H1 (cell line): ENCODE measurements around the gene PCBP1. TPM values are rescaled to one million over a fixed set of nuclear protein-coding genes. Genes with fewer than 3 reads are reported as not detected.

ENCODE experiments used
- CHD1 ChIP-seq: IDR thresholded peaks from 2 replicates; pipeline ENCODE4 v1.6.1; 2012; ENCODE audit warnings: low read depth, low read length, improper control_type of control experiment
- JUND ChIP-seq: IDR thresholded peaks from 2 replicates; pipeline ENCODE4 v1.6.1; 2011; ENCODE audit warnings: mild to moderate bottlenecking, improper control_type of control experiment, low read length
- NRF1 ChIP-seq: IDR thresholded peaks from 2 replicates; pipeline ENCODE4 v1.6.1; 2011; ENCODE audit warnings: mild to moderate bottlenecking, low read depth, low read length, improper control_type of control experiment
- POU5F1 ChIP-seq: IDR thresholded peaks from 2 replicates; pipeline ENCODE4 v1.6.1; 2011; ENCODE audit warnings: low read depth, mild to moderate bottlenecking, low read length, moderate library complexity
- SP2 ChIP-seq: IDR thresholded peaks from 2 replicates; pipeline ENCODE4 v1.6.1; 2012; ENCODE audit warnings: mild to moderate bottlenecking, low read length, inconsistent platforms
- SRF ChIP-seq: IDR thresholded peaks from 2 replicates; pipeline ENCODE4 v1.6.1; 2011; ENCODE audit warnings: mild to moderate bottlenecking, low read depth, low read length, moderate library complexity
- polyA plus RNA-seq, 7 experiments: library from polyadenylated mRNA; depleted of rRNA in 3 of 7; stranded (reverse) in 5 of 7; unstranded in 2 of 7; fragments of >200 nt in 5 of 7; fragments of 200-250 nt in 2 of 7; gene quantifications; 1 replicate in 5 of 7; 2 replicates in 1 of 7; 4 replicates in 1 of 7; pipeline versions ENCODE4 v1.2.1 to v1.2.3, GENCODE V29; 2011 to 2013; ENCODE audit warnings: missing spikeins in 2 of 7, mixed read lengths in 2 of 7
- total RNA-seq: library from RNA; stranded (reverse); fragmentation: NEBNext Ultra II Directional; extraction: Animal tissue kit (Norgen Biotek cat#: 25700); gene quantifications from 2 replicates; pipeline ENCODE4 v1.2.1, GENCODE V29; 2021
- TF ChIP-seq, protein P1 (sequence below): fragments of 300-600 bp; sonication (generic); IDR thresholded peaks from 2 replicates; pipeline ENCODE4 v1.7.1; 2012; ENCODE audit warnings: low read length, moderate library complexity, mild to moderate bottlenecking, inconsistent platforms; ENCODE audit not compliant: insufficient replicate concordance
- TF ChIP-seq, protein P2 (sequence below): IDR thresholded peaks from 2 replicates; pipeline ENCODE4 v1.6.1; 2011; ENCODE audit warnings: low read length, improper control_type of control experiment
- TF ChIP-seq, protein P3 (sequence below), 3 experiments: IDR thresholded peaks; 1 replicate in 2 of 3; 2 replicates in 1 of 3; pipeline versions ENCODE4 v1.5.1 to v1.6.1; 2011; ENCODE audit warnings: low read length in 3 of 3, mild to moderate bottlenecking in 3 of 3, inconsistent platforms in 2 of 3, low read depth in 1 of 3, moderate library complexity in 1 of 3; ENCODE audit not compliant: insufficient read depth in 1 of 3; ENCODE audit errors: control extremely low read depth in 1 of 3

PCBP1 gene
- total and polyA plus RNA-seq, 2 of the 8 experiments (the other 6 are each of a cell fraction or from before 2014, with no cell fraction given): 279 to 493 TPM

DNA sequence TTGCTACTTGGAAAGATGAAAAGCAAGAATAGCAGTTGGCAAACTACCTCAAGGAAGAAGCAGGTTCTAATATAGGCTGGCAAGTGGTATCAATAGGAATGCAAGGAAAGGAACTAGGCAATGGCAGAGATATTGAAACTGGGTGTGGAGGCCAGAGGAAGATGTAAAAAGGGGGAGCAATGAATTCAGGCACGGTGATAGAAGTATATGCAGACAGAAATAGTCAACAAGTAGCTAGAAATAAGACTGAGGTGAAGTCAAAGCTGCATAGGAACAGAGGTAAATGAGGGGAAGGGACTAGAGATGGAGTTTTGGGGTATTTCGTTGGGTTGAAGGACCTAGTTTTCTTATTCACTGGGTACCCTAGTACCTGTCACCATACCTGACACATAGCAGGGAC, 4.1 kb downstream of the PCBP1 start (continued):
- TF ChIP-seq, protein P1, sequence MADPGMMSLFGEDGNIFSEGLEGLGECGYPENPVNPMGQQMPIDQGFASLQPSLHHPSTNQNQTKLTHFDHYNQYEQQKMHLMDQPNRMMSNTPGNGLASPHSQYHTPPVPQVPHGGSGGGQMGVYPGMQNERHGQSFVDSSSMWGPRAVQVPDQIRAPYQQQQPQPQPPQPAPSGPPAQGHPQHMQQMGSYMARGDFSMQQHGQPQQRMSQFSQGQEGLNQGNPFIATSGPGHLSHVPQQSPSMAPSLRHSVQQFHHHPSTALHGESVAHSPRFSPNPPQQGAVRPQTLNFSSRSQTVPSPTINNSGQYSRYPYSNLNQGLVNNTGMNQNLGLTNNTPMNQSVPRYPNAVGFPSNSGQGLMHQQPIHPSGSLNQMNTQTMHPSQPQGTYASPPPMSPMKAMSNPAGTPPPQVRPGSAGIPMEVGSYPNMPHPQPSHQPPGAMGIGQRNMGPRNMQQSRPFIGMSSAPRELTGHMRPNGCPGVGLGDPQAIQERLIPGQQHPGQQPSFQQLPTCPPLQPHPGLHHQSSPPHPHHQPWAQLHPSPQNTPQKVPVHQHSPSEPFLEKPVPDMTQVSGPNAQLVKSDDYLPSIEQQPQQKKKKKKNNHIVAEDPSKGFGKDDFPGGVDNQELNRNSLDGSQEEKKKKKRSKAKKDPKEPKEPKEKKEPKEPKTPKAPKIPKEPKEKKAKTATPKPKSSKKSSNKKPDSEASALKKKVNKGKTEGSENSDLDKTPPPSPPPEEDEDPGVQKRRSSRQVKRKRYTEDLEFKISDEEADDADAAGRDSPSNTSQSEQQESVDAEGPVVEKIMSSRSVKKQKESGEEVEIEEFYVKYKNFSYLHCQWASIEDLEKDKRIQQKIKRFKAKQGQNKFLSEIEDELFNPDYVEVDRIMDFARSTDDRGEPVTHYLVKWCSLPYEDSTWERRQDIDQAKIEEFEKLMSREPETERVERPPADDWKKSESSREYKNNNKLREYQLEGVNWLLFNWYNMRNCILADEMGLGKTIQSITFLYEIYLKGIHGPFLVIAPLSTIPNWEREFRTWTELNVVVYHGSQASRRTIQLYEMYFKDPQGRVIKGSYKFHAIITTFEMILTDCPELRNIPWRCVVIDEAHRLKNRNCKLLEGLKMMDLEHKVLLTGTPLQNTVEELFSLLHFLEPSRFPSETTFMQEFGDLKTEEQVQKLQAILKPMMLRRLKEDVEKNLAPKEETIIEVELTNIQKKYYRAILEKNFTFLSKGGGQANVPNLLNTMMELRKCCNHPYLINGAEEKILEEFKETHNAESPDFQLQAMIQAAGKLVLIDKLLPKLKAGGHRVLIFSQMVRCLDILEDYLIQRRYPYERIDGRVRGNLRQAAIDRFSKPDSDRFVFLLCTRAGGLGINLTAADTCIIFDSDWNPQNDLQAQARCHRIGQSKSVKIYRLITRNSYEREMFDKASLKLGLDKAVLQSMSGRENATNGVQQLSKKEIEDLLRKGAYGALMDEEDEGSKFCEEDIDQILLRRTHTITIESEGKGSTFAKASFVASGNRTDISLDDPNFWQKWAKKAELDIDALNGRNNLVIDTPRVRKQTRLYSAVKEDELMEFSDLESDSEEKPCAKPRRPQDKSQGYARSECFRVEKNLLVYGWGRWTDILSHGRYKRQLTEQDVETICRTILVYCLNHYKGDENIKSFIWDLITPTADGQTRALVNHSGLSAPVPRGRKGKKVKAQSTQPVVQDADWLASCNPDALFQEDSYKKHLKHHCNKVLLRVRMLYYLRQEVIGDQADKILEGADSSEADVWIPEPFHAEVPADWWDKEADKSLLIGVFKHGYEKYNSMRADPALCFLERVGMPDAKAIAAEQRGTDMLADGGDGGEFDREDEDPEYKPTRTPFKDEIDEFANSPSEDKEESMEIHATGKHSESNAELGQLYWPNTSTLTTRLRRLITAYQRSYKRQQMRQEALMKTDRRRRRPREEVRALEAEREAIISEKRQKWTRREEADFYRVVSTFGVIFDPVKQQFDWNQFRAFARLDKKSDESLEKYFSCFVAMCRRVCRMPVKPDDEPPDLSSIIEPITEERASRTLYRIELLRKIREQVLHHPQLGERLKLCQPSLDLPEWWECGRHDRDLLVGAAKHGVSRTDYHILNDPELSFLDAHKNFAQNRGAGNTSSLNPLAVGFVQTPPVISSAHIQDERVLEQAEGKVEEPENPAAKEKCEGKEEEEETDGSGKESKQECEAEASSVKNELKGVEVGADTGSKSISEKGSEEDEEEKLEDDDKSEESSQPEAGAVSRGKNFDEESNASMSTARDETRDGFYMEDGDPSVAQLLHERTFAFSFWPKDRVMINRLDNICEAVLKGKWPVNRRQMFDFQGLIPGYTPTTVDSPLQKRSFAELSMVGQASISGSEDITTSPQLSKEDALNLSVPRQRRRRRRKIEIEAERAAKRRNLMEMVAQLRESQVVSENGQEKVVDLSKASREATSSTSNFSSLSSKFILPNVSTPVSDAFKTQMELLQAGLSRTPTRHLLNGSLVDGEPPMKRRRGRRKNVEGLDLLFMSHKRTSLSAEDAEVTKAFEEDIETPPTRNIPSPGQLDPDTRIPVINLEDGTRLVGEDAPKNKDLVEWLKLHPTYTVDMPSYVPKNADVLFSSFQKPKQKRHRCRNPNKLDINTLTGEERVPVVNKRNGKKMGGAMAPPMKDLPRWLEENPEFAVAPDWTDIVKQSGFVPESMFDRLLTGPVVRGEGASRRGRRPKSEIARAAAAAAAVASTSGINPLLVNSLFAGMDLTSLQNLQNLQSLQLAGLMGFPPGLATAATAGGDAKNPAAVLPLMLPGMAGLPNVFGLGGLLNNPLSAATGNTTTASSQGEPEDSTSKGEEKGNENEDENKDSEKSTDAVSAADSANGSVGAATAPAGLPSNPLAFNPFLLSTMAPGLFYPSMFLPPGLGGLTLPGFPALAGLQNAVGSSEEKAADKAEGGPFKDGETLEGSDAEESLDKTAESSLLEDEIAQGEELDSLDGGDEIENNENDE: no peak
- TF ChIP-seq CHD1 (no peak), POU5F1 (no peak), NRF1 (no peak), JUND (no peak), SP2 (no peak), SRF (no peak)
- TF ChIP-seq, protein P2, sequence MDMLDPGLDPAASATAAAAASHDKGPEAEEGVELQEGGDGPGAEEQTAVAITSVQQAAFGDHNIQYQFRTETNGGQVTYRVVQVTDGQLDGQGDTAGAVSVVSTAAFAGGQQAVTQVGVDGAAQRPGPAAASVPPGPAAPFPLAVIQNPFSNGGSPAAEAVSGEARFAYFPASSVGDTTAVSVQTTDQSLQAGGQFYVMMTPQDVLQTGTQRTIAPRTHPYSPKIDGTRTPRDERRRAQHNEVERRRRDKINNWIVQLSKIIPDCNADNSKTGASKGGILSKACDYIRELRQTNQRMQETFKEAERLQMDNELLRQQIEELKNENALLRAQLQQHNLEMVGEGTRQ: no peak
- TF ChIP-seq, protein P3, sequence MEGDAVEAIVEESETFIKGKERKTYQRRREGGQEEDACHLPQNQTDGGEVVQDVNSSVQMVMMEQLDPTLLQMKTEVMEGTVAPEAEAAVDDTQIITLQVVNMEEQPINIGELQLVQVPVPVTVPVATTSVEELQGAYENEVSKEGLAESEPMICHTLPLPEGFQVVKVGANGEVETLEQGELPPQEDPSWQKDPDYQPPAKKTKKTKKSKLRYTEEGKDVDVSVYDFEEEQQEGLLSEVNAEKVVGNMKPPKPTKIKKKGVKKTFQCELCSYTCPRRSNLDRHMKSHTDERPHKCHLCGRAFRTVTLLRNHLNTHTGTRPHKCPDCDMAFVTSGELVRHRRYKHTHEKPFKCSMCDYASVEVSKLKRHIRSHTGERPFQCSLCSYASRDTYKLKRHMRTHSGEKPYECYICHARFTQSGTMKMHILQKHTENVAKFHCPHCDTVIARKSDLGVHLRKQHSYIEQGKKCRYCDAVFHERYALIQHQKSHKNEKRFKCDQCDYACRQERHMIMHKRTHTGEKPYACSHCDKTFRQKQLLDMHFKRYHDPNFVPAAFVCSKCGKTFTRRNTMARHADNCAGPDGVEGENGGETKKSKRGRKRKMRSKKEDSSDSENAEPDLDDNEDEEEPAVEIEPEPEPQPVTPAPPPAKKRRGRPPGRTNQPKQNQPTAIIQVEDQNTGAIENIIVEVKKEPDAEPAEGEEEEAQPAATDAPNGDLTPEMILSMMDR (IDR thresholded peaks at IDR 0.05; ENCODE audit: control extremely low read depth in 1 of 3, insufficient read depth in 1 of 3, low read depth in 1 of 3, low read length in 3 of 3): no peak
